Measurements from ENCODE around the gene TRIM15. TPM values are rescaled to one million over a fixed set of nuclear protein-coding genes. Genes with fewer than 3 reads are reported as not detected.

TRIM15 gene
- total and polyA plus RNA-seq, 10 of the 15 experiments (the other 5 are each of a cell fraction or from before 2014, with no cell fraction given), result 0.29 TPM; not detected in 9

DNA sequence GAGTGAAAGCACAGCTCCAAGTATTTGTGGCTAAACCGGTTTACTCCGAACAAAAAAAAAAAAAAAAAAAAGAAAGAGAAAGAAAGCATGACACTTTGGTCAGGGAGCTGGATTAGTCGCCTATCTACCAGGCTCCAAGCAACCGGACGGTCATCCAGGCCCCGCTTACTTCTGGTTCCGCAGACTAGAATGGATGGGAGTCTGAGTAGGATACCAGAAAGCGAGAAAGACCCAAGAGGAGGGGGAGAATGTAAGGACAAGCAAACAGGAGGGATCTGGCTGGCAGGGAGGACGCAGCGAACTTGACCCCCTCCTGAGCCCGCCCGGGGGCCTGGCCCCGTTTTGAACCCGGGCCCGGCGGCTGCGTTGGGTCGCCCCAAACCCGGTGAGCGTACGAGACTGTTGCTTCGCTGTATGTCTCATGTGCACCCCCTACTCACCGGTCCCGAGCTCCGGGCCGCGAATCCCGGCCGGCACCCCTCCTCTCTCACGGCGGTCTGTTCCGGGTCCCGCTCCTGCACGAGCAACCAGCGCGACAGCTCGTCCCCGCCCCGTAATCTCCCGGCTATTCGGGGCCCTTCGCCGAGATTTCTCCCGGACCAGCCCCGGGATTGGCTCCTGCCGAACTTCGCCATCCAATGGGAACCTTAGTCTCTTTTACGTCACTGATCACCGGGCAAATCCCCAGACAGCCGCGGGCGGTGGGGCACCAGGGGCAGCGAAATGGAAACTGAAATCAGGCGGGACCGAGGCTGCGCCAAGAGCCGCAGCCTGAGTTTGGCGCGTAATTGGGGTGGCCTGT, 49.7 kb downstream of the TRIM15 start, which contains the start of gene TRIM26 (continued):
- TF ChIP-seq, protein P1, sequence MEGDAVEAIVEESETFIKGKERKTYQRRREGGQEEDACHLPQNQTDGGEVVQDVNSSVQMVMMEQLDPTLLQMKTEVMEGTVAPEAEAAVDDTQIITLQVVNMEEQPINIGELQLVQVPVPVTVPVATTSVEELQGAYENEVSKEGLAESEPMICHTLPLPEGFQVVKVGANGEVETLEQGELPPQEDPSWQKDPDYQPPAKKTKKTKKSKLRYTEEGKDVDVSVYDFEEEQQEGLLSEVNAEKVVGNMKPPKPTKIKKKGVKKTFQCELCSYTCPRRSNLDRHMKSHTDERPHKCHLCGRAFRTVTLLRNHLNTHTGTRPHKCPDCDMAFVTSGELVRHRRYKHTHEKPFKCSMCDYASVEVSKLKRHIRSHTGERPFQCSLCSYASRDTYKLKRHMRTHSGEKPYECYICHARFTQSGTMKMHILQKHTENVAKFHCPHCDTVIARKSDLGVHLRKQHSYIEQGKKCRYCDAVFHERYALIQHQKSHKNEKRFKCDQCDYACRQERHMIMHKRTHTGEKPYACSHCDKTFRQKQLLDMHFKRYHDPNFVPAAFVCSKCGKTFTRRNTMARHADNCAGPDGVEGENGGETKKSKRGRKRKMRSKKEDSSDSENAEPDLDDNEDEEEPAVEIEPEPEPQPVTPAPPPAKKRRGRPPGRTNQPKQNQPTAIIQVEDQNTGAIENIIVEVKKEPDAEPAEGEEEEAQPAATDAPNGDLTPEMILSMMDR (IDR thresholded peaks at IDR 0.05 in 2 of 3, conservative IDR thresholded peaks at IDR 0.05 in 1 of 3; ENCODE audit: control insufficient read depth in 2 of 3, extremely low read depth in 1 of 3, insufficient read depth in 1 of 3, low read depth in 3 of 3, low read length in 3 of 3), result no peak
- TF ChIP-seq EZH2 (IDR thresholded peaks at IDR 0.05; ENCODE audit: borderline replicate concordance, control insufficient read depth, low read depth, low read length), result no peak
- TF ChIP-seq, protein P2, sequence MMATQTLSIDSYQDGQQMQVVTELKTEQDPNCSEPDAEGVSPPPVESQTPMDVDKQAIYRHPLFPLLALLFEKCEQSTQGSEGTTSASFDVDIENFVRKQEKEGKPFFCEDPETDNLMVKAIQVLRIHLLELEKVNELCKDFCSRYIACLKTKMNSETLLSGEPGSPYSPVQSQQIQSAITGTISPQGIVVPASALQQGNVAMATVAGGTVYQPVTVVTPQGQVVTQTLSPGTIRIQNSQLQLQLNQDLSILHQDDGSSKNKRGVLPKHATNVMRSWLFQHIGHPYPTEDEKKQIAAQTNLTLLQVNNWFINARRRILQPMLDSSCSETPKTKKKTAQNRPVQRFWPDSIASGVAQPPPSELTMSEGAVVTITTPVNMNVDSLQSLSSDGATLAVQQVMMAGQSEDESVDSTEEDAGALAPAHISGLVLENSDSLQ (IDR thresholded peaks at IDR 0.05), result peak; percentile 63
- TF ChIP-seq NFYB (IDR thresholded peaks at IDR 0.05; ENCODE audit: insufficient read depth, low read depth, low read length), result peak; percentile 87
- TF ChIP-seq NR2C2 (IDR thresholded peaks at IDR 0.05; ENCODE audit: borderline replicate concordance, control insufficient read depth, insufficient read length, low read depth), result no peak
- TF ChIP-seq SUPT20H (IDR thresholded peaks at IDR 0.05; ENCODE audit: borderline replicate concordance, control insufficient read depth, low read depth, low read length), result no peak
- TF ChIP-seq HCFC1 (IDR thresholded peaks at IDR 0.05; ENCODE audit: low read length), result no peak
- no peak; the same call in 2 of the 3 replicates for TF ChIP-seq POU2F2 (IDR thresholded peaks at IDR 0.05; ENCODE audit: borderline replicate concordance, low read depth, low read length)
- TF ChIP-seq JUND (IDR thresholded peaks at IDR 0.05; ENCODE audit: low read depth, low read length), result no peak
- TF ChIP-seq SRF (IDR thresholded peaks at IDR 0.05; ENCODE audit: low read depth in 2 of 2, low read length in 2 of 2), result no peak
- TF ChIP-seq SIX5 (IDR thresholded peaks at IDR 0.05; ENCODE audit: low read depth, low read length, severe bottlenecking), result no peak
- peak; percentile 99 for TF ChIP-seq RFX5 (IDR thresholded peaks at IDR 0.05; ENCODE audit: low read depth, low read length)
- peak; percentile 61; the same call in 1 of the 2 replicates for TF ChIP-seq CBFB (IDR thresholded peaks at IDR 0.05; ENCODE audit: low read depth)
- TF ChIP-seq, protein P3, sequence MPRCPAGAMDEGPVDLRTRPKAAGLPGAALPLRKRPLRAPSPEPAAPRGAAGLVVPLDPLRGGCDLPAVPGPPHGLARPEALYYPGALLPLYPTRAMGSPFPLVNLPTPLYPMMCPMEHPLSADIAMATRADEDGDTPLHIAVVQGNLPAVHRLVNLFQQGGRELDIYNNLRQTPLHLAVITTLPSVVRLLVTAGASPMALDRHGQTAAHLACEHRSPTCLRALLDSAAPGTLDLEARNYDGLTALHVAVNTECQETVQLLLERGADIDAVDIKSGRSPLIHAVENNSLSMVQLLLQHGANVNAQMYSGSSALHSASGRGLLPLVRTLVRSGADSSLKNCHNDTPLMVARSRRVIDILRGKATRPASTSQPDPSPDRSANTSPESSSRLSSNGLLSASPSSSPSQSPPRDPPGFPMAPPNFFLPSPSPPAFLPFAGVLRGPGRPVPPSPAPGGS (IDR thresholded peaks at IDR 0.05; ENCODE audit: borderline replicate concordance, insufficient read depth, low read depth, low read length, poor library complexity, severe bottlenecking), result no peak
- TF ChIP-seq NR2C1 (IDR thresholded peaks at IDR 0.05), result no peak
- TF ChIP-seq RUNX3 (IDR thresholded peaks at IDR 0.05; ENCODE audit: low read length), result peak; percentile 22; the same call in 1 of the 2 replicates

All from GM12878 (cell line).